Ammon's horn (tissue), 1 donor: Measurements from ENCODE around the gene APOM.

Source experiments
- DNase-seq: peaks from one replicate; pipeline ENCODE4 v3.0.0-alpha.2; 2016; ENCODE audit warnings: low spot score

The APOM gene

DNA sequence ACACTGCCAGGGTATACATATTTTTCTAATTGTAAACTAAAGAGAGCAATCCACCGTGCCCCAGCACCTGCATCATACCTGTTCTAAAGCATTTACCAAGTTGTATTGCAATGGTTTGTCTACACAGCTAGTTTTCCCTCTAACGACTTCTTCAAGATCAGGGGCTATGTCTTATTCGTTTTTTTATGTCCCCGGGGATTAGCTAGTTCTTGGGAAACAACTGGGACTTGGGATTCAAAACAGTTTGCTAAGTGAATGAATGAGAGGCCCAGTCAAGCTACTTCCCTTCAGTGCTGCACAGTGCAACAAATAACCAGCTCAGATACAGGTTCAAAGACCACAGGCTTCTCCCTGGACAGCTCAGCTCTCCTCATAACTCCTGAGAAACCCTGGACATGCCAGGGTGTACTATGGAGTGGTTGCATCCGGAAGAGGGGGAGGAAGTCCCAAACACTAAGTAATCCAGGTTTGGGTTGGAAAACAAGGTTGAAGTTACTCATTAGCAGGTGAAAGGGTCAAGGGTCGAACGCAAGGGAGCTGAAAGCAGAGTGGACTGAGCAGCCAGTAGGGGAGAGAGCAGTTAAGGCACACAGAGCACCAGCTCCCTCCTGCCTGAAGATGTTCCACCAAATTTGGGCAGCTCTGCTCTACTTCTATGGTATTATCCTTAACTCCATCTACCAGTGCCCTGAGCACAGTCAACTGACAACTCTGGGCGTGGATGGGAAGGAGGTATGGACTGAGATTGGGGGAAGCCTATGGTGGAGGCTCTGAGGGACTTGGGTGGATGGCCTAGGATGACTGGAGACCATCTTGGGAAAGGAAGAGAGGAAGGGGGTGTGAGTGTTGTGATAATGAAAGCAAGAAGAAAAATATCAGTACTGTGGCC, at the start of gene APOM:
Gene APOM (plus strand): TSS at position 546 of the 889 bp plus-strand sequence. CDS start 73 bp downstream, at position 619.
- DNase-seq = no peak

DNA sequence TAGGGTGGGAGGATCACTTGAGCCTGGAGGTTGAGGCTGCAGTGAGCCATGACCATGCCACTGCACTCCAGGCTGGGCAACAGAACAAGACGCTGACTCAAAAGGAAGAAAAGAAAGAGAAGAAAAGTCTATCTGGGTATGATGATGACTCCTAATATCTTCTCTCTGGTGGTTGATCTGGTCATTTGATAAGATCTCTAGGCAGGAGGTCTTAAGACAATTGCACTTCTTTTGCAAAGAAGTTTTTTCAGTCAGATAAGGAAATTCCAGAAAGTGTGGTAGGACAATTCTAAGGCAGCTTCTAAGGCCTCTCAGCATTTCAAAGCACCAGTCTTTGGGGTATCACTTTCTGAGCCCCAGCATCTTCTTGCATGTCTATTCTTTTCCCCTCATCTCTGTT, 48.4 kb upstream of the APOM start:
- DNase-seq = no peak

DNA sequence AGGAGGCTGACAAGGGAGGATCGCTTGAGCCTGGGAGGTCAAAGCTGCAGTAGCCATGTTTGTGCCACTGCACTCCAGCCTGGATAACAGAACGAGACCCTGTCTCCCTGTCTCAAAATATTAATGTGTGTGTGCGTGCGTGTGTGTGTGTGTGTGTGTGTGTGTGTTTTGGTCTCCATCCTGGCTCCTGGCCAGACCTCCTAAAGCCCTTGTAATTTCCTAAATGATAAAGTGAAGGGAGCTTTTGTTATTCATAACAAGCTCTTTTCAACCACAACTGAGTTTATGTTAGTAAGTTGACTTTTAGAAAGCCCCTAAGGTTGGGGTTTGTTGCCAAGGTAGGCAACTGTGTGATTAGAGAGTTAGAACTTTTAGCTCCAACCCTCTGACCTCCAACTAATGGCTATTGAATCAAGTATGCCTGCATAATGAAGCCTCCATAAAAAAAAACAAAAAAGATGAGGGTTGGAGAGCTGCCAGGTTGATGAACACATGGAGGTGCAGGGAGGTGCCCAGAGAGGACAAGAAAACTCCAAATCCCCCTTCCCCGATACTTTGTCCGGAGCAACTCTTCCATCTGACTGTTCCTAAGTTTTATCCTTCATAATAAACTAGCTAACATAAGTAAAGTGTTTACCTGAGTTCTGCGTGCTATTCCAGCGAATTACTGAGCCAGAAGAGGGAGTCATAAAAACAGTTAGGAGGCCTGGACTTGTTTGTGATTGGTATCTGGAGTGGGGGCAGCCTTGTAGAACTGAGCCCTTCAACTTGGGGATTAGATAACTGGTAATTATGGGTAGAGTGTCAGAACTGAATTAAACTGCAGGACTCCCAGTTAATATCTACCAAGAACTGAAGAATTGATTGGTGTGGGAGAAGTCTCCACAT, 45.9 kb upstream of the APOM start:
- no peak for DNase-seq

DNA sequence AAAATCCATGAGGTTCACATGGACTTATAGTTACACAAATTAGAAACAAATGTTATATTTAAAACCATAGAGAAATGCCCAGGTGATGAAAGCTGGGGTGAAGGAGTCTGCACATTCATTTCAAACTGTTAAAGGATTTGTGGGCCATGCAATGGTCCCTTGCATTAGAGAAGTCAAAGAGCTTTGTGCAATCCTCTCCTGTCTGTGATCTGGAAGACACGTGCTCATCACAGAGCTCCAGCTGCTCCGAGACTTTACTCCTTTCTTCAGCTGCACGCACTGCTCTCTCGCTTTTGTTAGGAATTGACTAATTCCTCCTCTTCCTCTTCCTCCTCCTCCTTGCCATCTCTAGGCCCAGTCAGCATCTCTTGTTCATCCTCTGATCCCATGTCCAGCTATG, 44.7 kb upstream of the APOM start:
- no peak for DNase-seq

DNA sequence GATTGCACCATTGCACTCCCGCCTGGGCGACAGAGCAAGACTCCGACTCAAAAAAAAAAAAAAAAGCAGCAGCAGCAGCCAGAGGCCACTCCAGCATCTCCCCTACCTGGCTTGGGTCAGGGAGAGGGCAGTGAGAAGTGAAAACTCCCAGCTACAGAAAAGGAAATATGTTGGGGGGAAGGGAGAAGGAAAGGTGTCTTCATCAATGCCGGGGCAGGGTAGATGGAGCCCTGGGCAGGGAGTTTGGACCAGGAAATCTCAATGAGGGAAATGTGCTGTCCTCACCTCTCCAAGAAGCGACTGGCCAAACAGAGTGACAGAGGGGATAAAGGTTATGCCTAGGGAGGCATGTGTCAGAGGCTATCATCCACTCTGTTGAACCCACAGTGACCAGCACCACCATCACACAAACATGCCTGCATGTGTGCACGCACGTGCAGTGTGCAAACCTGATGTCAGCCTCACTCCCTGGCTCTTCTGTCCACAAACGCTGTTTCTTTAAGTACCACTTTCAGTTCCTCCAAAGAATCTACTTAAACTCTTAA, 41.5 kb upstream of the APOM start:
- peak; percentile 50 for DNase-seq

DNA sequence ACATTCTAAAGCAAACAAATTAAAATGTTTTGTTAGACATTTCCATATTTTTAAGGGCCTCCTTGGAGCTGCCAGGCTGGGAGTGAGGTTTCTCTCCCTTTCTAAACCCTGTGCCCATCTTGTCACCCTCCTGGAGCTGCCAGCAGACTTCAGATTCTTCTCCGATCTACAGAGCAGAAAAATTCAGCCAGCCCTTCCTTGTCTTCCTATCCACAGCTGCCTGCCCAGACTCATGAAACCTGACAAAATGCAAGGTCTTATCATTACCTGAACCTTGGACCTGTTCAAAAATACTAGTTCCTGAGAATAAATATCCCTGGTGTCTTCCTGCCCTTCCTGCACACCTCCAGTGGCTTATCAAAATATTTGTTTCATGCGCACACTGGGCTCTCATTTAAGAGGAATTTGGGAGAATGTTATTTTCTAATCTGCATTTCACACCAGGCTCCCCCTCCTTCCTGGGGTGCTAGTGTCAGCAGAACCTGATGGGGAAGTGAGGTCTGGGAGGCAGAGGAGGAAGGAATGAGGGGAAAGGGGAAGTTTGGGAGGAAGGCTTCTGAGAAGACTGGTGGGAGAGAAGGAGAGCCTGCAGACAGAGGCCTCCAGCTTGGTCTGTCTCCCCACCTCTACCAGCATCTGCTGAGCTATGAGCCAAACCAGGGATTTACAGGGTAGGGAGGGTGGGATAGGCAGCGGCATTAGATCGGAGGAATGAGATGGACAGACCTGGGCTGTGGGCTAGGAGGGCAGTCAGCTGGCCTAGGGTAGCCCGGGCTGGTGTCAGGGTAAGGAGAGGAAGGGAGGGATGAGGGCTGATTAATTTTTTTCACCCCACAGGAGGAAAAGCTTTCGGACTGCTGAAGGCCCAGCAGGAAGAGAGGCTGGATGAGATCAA, 40.8 kb upstream of the APOM start, which contains the start of gene AIF1:
Gene AIF1 (plus strand): TSS at position 551 of the 895 bp plus-strand sequence. CDS start 96 bp downstream, at position 647.
- peak; percentile 70 for DNase-seq

DNA sequence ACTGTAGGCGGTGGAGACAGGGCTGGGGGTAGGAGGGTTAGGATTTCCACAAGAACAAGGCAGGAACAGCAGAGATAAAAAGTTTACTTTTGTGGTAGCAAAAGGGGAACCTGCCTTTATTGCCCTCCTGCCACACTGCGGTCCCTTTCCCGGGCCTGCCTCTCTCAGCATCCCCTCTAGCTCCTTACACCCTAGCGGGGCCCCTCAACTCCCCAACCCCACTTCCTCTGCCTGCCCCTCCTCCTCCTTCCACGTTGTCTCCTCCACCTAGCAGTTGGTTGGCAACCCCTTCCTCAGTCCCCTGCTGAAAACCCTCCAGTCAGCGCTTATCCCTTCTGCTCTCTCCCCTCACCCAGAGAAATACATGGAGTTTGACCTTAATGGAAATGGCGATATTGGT, 39.9 kb upstream of the APOM start:
- peak; percentile 34 for DNase-seq

DNA sequence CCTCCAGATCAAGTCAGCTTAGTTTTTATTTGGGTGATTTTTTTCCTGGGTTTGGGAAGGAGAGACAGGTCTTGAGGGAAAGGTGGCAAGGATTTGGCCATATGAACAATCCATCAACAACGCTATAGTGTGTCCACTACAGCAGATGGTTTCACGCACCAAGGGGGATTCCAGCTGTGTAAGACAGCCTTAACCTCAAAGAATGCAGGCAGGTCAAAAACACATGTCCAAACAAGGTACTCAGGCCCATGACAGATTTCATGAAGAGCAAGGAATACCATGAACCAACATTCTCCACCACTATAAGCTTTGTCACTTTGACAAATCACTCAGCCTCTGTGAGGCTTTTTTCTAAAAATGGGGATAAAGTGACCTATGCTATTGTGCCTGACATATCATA, 38.7 kb upstream of the APOM start:
- DNase-seq = no peak

DNA sequence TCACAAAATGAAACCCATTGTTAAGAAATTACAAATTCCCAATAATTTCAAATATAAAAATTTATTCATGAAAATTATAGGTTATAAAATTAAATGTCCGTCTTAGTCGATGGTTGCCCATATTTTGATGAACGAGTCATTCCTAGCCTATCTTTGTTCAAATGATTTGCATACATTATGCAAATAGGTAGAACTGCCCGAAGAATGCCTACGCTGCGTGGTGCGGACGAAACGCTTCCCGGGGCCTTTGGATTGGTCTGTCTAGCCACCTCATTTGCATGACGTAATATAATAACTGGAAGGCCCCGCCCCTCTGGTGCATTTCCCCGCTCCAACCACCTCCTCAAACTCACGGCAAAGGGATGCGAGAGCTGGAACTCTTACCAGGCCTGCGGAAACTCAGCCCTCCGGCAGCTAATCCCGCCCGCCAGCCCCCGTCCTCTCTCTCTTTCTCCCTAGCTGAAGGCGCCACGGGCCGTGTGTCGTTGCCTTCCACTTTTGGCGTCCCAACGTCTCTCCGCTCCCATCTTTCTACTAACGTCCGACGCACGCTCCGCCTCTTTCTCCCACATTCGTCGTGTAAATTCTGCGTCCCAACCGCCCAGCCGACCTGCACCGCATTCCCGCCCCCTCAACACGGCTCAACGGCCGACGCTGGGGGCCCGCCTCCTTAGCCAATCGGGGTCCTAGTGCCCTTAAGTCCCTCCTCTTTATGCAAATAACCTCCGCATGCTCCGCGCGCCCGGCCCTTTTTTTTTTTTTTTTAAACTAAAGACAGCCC, 35.7 kb upstream of the APOM start:
- peak; percentile 100 for DNase-seq

DNA sequence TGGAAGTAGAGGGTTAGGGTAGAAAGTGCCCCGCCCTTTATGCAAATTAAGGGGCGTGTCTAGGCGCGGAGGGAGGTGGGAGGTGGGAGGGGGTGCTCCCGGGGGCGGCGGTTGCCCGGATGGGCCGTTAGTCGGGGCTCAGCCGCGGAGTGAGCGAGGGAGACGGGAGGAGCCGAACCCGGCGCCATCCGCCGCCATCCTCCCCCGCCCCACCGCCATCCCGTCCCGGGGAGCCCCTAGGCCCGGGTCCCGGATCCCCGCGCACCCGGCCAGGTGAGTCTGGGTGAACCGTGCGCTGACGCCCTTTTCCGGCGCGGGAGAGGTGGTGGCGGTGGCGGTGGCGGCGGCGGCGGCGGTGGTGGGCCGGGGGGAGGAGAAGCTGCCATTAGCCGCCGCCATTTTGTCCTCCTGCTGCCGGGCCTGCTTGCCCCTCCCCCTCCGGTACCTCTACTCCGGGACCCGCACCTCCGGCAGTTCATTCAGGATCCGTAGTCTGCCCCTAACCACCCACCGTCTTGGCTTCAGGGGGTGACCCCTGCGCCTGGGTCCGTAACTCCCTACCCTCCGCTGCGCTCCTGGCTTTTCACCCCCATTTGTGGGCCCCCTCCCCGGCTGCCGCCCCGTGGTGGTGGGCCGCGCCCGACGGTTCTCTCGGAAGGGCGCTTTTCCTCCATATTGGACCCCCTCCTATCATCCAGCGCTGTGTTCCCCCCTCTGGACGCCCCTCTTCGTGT, 34.9 kb upstream of the APOM start, which contains the start of gene PRRC2A:
Gene PRRC2A (plus strand): TSS at position 130 of the 734 bp plus-strand sequence. CDS start 2,075 bp downstream, outside the sequence.
- DNase-seq = peak; percentile 74

DNA sequence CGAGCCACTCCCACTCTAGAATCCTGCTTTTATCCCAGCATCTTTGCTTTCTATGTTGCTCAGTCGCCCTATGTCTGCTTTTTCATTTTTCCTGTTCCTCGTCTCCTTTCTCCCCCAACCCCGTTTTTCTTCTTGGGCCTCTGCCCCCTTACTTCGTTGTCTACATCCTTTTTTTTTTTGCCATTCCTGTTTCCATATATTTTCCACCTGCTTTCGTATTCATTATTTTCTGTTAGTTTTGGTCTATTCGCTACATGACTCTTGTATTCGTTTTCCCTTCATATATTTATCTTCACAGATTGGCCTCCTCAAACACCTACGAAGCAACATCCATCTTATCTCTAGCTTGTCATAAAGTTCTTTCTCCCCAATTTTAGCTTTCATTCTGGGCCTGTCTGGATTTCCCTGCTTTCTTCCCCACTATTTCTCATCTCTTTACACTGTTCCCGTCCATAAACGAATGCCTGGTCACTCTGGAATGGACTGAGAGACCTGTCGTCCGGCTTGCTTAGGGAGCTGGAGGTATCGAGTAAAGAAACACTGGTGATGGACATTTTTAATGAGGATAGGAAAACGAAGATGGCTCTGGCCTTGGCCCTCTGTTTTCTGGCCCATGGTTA, 34.3 kb upstream of the APOM start:
- DNase-seq = no peak

DNA sequence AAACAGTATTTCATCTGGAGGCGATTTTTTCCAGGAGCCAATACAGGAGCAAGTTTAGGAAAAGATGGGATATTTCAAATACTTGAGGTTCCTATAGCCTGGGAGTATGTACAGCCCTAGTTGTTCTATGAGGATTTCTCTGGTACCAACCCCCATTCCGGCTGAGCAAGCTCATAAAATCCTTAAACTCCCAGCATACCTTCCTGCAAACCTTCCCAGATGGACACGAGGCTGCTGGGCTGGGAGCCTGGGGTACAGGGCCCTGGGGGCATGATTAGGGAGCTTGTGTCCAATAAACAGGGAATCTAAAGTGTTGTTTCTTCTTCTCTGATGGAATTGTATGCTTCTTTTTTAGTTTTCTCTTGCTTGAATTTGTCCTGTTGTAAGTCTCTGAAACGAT, 33.7 kb upstream of the APOM start:
- DNase-seq = no peak

DNA sequence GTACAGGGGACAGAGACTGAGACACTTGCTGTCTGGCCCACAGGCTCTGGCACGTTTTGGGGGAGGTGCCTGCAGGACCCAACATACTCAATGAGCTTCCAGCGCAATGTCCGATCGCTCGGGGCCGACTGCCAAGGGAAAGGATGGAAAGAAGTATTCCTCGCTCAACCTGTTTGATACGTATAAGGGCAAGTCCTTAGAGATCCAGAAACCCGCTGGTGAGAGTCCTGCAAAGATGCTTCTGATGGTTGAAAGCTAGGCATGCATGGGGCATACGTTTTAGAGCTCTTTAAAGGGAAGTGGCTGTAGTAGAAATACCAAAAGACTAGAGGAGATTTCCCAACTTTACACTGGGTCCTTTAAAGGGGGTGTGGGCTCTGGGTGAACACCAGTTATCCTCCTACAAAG, 33.0 kb upstream of the APOM start:
- no peak for DNase-seq

DNA sequence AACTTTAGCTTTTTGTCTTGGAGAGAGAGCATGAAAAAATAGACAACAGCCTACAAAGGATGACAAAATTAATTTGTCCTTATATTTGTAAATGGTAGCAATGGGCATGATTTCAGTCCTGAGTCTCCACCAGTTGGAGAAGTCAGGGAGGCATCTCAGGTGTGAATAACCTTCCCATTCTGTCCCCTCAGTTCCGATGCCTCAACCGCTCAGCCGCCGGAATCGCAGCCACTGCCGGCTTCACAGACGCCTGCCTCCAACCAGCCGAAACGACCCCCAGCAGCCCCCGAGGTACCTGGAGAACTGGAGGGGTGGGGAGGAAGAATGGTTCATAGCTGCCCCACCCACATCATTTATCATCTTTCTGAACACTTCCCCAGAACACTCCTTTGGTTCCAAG, 31.6 kb upstream of the APOM start:
- DNase-seq = no peak

DNA sequence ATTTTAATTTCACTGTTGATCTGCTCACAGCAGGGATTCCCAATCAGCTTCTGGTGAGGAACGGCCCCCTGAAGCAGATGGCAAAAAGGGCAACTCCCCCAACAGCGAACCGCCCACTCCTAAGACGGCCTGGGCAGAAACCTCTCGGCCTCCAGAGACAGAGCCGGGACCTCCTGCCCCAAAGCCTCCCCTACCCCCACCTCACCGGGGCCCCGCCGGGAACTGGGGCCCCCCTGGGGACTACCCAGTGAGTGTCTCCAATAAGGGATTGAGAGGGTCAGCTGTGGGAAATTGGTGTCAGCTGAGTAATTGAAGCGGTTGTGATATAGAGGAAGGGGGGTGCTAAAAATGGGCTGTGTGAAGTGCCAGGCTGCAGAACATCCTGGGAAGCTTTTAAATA, 28.7 kb upstream of the APOM start:
- no peak for DNase-seq

DNA sequence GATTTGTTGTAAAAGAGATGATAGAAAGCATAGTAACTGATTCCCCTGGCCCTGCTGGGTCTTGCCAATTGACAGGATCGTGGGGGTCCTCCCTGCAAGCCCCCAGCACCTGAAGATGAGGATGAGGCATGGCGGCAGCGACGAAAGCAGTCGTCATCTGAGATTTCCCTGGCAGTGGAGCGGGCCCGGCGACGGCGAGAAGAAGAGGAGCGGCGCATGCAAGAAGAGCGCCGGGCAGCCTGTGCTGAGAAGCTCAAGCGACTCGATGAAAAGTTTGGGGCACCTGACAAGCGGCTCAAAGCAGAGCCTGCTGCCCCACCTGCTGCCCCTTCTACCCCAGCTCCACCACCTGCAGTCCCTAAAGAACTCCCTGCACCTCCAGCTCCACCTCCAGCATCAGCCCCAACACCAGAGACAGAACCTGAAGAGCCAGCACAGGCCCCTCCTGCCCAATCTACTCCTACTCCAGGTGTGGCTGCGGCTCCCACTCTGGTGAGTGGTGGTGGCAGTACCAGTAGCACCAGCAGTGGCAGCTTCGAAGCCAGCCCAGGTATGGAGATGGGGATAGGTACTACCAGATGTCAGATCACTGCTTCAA, 27.9 kb upstream of the APOM start:
- DNase-seq = no peak

DNA sequence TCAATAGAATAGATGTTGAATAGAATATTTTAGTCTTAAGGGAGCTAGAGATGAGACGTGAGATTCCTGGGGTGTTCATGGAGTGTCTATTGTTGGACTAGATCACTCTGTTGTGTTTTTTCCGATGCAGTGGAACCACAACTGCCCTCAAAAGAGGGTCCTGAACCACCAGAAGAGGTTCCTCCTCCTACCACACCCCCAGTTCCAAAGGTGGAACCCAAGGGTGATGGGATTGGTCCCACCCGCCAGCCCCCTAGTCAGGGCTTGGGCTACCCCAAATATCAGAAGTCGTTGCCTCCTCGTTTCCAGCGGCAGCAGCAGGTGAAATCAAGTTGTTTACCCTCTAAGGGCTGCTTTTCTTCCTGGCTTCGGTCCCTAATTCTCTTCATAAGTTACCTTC, 26.7 kb upstream of the APOM start:
- no peak for DNase-seq

DNA sequence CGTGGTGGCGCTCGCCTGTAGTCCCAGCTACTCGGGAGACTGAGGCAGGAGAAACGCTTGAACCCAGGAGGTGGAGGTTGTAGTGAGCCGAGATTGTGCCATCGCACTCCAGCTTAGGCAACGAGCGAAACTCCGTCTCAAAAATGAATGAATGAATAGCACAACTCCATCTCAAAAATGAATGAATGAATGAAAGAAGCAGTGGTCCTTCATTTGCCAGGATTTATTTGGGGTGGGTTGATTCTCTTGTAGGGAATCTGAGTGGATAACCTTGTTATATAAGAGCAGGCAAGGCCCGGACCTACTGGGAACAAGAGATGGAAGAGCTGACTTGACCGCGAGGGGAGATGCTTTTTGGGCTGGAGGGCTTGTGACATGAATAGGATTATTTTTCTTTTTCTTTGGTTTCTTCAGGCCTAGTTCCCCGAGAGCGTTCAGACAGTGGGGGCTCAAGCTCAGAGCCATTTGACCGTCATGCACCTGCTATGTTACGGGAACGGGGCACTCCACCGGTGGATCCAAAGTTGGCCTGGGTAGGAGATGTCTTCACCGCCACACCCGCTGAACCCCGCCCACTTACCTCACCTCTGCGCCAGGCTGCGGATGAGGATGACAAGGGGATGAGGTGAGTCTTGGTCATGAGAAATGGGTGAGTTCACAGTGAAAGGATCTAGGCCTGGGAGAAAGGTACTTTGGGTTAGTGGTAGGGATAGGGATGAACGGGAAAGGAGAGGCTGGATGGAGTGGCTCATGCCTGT, 25.3 kb upstream of the APOM start:
- DNase-seq = no peak
